NCI-H2227 treated with DMSO at 0.1 percent for 48 hours (cell line): ENCODE measurements around the gene TMEM117.

Experiments
- DNase-seq: peaks from one replicate; lab custom pipeline; 2025; lab: John Stamatoyannopoulos, UW

Gene TMEM117

DNA sequence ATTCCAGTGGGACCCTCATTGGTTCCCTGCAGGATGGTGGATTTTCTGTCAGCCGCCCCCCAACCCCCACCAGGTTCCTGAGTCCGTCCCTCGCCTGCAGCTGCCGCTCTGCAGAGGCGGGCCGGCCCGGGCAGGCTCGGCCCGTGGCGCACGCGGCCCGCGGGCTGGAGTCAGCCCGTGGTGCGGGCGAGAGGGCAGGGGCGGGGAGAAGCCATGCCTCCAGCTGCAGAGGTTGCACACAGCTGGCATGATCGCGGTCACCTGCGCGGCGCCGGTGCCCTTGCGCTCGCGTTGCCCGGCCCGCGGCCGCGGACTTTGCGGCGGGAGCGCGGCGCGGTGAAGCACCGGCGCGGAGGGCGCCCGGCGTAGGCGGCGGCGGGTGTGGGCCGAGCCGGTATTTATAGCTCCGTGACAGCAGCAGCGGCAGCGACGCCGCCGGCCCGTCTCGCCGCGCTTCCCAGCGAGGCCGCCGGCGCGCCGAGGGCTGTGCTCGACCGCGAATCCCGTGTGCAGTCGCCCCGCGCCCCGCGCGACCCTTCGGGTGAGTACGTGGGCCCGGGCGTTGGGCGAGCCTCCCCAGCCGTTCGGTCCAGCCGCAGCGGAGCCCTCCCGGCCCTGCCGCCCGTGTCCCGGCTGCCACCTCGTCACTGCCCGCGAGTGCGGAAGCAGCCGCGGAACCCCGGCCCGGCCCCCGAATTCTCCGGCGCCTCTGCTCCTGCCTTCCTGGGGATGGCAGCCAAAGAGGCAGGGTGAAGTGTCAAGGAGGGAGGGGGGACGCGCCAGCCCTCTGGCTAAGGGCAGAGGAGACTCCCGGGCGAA is at the start of gene TMEM117:
TMEM117 (plus strand) TSS at position 426 of the 819 bp plus-strand sequence.
- no peak for DNase-seq

GRCh38 chr12:43786899-43787693 is 48.8 kb upstream of the TMEM117 start:
- DNase-seq = peak; percentile 7

- no peak for DNase-seq
Measured at GRCh38 chr12:43789941-43790340, 45.9 kb upstream of the TMEM117 start.

DNA sequence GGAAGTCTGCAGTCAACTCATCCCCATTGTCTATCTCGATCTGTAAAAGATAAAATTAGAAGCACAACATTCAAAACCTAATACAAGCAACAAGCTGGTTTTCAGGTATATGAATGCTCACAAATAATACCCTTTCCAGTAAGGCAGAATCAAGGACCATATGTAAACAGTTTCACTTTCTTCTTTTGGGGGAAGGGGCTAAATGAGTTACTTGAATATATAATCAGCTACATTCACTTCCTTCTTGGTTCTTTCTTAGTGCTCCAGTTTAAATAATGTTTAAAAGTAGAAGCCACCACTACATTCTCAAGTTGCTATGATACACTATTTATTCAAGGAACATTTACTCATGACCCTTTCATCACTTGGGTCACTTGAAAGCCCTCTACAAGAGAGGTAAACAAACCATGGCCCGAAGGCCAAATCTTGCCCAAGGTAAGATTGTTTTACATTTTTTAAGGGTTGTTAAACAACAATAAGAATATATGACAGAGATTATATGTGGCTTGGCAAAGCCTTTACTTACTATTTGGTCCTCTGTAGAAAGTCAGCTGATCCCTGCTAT is 40.1 kb upstream of the TMEM117 start:
- no peak for DNase-seq

DNA sequence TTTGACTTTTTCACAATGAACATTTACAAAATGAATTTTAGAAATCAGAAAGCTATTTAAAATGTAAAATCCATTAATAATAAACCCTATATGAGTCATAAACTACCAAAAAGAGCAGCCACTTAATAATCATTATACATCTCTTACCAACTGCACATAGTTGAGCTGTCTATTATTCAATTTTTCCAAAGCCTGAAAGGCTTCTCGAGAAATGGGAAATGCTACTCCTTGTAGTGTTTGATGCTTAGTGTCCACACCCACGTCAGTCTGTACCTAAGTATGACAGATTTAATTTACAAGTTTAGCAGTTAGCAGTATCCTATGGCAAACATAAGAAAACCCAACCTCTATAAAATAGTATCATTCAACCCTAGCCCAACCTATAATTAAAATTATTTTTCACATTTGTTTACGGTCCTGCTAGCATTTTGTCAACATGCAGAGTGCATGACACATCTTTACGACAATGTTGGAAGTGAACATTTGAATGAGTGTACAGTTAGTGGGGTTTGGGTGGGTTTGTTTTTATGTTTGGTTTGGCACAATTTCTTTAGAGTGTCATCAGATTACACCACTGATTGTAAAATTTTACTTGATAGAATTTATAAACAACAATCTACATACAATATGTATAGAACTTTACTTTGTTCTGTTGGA is 38.2 kb upstream of the TMEM117 start:
- DNase-seq = no peak

DNA sequence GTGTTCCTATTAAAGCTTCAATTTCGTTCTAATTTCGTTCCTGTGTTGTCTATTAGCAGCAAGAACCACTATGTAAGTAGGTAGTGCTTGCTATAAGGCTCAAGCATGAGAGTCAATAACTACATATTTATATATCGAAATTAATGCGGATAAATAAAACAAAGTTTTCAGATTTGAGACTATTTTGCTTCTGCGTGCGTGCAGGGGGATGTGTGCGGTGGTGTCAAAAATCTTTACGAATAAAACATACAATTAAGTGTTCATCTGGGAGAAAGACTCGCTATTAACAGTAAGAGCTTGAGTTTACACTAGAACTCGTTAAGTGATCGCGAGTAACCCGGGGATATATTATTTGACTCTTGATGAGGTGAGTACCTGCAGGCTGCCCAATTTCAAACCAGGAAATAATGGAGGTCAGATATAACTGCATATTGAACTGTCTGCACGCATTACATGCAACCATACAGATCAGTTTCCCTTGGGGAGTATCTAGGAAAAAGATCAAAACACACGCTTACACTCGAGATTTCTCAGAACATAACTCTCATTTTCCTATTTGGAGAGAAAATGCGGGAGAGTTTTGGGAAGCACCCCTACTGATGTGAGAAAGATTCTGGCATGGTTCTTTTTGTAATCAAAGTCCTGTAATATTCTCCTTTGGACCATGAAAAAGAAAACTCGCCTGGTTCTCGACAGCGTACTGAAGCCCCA is 30.6 kb upstream of the TMEM117 start:
- DNase-seq = no peak

- peak; percentile 55 for DNase-seq
Measured at GRCh38 chr12:43805860-43806736, 29.8 kb upstream of the TMEM117 start, which contains the start of gene TWF1. Gene TWF1 (minus strand): TSS chr12:43806317. CDS start chr12:43806245, 72 bp downstream.

DNA sequence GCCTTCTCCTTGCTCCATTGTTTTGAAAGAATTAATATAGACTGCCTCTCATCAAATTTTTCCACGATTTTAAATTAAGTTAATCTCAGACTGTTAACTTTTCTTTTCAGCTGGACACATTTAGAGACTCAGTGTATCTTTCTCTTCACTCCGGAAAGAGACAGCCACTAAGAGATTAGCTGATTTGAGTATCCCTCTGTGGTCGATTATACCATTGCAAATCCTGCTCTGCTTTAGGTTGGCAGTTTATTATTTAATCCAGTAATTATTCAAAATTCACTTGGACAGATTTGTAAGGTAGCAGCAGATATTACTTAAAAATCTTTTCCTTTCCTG is 29.2 kb upstream of the TMEM117 start:
- no peak for DNase-seq

DNA sequence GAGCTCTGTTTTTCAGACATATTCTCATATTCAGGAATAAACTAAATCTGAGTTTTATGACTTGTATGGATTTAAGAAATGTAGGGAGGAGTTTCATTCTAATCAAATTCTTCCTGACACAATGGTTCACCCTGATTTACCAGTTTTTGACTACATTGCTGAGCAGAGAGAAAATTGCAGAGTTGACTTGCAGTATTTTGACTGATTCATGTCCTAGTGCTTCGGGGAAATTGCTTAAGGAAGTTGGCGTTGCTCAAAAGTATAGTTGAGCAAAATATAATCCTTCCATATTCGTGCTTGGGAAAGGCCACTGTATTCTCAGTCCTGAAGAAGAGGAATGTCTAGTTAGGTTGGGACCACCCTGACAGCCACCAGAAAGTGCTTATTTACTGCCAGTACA is 28.5 kb upstream of the TMEM117 start:
- DNase-seq = no peak

DNA sequence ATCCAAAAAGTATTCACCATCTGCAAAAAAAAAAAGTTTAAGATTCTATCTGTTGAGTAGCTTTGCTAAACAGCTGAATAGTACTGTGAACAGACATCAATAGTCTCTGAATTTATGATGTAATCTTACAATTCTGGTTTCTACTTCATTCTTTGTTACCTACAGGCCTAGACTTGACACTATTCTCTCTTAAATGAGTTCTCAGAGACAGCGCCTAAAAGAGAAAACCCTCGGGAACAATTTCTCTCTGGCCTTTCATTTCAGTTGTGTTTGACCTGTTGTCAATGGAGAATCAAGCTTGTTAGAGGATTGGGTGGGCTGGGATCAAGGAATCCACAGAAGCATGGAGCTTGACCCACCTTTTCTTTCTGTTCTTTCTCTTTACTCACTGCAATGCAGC is 23.8 kb upstream of the TMEM117 start:
- no peak for DNase-seq

- DNase-seq = no peak
Measured at GRCh38 chr12:43812926-43813325, 23.0 kb upstream of the TMEM117 start.

GRCh38 chr12:43815416-43815815 is 20.5 kb upstream of the TMEM117 start:
- no peak for DNase-seq

DNA sequence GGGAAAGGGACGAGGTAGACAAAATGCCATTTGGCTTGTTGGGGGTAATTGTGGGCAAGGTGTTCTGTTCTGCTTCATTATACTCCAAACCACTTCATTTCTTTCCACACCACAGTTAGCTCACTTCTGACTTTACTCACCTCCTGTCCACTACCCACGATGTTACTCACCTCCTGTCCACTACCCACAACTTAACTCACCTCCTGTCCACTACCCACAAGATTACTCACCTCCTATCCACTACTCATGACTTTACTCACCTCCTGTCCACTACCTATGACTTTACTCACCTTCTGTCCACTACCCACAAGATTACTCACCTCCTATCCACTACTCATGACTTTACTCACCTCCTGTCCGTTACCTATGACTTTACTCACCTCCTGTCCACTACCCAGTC is 19.7 kb upstream of the TMEM117 start:
- no peak for DNase-seq

GRCh38 chr12:43824207-43824775 is 11.6 kb upstream of the TMEM117 start:
- no peak for DNase-seq

GRCh38 chr12:43826681-43827080 is 9.2 kb upstream of the TMEM117 start:
- DNase-seq = no peak

GRCh38 chr12:43827093-43827492 is 8.8 kb upstream of the TMEM117 start:
- DNase-seq = no peak

- DNase-seq = no peak
Measured at GRCh38 chr12:43832463-43833168, 3.3 kb upstream of the TMEM117 start.

DNA sequence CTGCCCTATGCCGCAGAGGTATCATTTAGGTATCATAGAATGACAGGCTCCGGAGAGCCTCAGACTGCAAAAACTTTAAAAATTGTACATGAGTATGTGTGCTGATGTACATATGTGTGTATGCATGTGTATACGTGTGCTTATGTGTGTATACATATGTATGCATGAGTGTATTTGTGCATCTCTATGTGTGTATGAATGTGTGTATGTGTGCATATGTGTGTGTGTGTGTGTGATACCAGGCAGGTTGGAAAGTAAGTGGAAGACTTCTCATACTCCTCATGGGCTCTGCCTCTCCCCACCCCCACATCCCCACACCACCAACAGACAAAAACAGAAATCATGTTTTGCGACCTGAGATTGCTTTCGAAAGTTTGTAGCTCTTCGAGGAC is 621 bp upstream of the TMEM117 start:
- DNase-seq = no peak

- DNase-seq = no peak
Measured at GRCh38 chr12:43836475-43836989, 651 bp downstream of the TMEM117 start.

DNA sequence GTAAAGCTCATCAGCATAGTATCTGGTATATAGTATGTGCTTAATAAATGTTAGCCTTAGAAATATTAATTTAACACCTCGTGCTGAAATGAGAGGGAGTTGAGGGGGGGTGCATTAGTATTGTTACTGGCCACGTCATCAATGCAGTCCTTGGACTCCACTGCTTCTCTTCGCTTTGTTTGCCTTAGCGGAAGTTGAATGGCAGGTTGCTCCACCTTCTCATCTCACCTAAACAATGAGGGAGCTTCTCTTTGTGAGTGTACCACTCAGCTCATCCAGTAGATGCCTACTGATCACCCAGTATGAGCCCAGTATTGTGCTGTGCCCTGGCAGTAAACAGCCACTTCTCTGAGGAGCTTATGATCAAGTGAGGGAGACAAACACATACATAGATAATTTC is 4.5 kb downstream of the TMEM117 start:
- no peak for DNase-seq
